Hematopoietic multipotent progenitor cell treated with erythropoietin and hydrocortisone succinate and interleukin-3 and kit ligand, for 15 days (in vitro differentiated cells): Measurements from ENCODE around the gene DCHS2.

ENCODE experiments used
- DNase-seq: peaks from one replicate; pipeline ENCODE4 v3.0.0-alpha.2; 2015; ENCODE audit warnings: low spot score

The DCHS2 gene

GRCh38 chr4:154450966-154451365, 40.6 kb downstream of the DCHS2 start:
- DNase-seq, result no peak

GRCh38 chr4:154444958-154445357, 46.6 kb downstream of the DCHS2 start:
- no peak for DNase-seq

DNA sequence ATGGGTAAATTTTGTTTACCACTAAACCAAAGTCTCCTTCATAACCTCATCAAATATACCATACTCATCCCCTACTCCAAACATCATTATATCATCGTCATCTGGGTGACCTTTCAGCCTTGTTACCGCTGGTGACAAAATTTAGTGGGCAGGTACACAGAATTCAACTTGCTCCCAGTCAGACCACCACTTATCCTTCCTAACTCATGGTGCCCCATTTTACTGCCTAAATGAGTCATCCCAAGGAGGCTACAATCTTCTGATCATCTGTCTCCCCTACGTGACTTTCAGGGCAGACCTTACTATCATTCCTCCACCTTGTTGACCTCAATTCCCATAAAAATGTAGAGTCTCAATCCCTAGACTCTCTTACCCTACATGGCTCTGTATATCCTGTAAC, 49.6 kb downstream of the DCHS2 start:
- DNase-seq, result no peak

DNA sequence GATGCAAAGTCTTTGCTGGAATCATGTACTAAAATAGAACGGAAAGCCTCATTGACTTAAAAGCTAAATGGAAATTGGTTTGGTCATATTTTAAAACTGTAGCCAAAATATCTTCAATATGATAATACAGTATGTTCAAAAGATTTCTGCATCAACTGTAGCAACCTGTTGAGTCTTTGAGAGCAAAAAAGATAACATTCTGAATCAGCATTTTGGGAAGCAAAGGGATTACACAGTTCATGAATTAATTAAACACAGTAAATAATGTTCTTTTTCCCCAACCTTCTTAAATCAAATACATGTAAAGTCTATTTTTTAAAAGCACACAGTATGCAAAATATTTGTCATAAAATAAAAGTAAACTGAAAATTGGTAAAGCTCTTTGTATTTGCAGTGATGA, 50.5 kb downstream of the DCHS2 start:
- DNase-seq, result no peak

DNA sequence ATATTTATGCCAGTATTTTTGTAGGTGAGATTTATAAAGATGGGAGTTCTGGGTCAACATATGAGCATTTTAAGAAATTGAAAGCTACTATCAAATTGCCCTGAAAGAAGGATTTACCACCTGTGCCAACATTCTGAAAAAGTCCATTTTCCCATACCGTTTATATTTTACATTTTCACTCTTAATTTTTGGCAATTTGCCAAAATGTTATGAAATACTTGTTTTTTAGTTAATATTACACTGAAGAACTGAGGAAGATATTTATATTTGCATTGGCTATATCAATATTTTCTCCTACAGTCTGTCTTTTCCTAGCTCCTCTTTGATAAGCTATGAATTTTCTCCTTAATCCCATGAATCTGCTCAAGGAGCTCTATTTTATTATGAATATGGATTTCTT, 52.4 kb downstream of the DCHS2 start:
- no peak for DNase-seq

DNA sequence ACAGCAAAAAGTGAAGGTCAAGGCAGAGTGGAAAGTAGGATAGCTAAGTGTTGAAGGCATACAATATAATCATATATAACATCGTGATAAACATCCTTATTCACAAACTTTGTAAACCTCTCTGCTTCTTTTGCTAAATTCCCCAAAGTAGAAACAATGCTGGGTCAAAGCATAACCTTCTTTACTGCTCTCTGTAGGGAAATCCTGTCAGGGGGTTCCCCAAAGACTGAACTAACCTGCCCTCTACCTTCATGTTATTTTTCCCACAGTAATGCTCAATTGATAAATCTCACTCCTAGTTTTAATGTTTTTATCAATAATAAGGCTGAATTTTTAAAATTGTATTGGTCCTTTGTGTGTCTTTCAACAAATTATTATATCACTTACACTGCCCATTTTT, 55.7 kb downstream of the DCHS2 start:
- no peak for DNase-seq

DNA sequence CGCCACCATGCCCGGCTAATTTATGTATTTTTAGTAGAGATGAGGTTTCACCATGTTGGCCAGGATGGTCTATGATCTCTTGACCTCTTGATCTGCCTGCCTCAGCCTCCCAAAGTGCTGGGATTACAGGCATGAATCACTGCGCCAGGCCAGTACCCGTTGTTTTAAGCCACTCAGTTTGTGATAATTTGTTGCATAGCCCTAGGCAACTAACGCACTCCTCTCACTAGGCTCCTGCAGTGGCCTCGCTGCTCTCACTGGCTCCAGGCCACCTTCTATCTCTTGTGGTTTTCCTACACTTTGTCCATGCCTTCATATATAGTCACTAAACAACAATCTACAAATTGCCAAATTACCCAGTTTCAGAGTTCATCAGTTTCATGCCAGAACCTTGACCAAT, 58.1 kb downstream of the DCHS2 start:
- DNase-seq, result no peak

DNA sequence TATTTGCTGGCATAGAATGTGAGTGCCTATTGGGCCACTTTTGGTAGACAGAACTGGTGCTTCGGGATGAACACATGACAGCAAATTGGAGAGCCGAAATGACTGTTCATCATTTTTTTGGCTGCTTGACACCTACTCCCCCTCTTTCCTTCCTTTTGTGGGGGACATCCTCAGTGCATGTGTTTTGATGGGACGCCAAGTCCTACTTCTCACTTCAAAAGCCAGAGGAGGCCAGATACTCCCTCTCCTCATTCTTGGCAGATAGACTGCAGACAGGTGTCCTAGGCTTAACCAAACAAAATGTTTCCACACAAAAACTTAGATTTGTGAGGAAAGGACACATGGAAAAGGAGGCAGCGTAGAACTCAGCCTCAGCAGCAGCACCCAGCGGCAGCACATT, 62.4 kb downstream of the DCHS2 start:
- DNase-seq, result no peak

DNA sequence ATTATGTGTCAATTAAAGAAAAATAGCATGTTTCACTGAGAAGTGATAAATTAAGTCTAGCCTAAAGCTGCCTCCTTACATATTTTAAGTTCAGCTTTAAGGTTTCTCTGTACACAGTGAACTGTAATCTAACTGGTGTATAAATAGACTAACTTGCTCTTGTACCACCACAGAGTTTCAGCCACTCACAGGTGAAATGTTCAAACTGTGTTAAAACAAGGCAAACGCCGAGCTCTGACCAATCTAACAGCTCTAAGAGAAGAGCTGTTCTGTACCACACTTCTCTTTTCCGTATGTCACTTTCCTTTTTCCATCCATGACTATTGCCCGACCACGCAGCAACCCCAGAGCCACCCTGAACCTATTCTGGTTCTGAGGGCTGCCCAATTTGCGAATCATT, 64.5 kb downstream of the DCHS2 start:
- no peak for DNase-seq

DNA sequence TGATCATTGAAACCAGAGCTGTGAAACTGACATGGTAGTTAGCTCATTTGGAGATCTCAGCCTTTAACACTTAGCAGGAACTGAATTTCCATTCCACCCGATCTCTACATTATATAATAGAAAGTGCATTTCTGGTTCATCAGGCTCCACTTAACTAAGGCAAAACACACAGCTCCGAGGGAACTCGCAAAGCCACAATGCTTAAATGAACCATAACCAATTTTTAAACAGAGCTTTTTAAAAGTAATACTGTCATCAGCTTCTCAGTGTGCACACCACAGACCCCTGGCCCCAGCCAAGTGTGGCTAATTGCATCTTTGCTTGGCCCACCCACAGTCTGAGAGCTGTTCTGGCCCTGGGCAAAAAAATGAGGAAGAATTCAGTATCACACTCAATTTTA, 66.1 kb downstream of the DCHS2 start:
- DNase-seq, result no peak

- no peak for DNase-seq
Observed at GRCh38 chr4:154424810-154425484, 66.7 kb downstream of the DCHS2 start.

GRCh38 chr4:154422152-154422551, 69.4 kb downstream of the DCHS2 start:
- no peak for DNase-seq

- DNase-seq, result no peak
Observed at GRCh38 chr4:154421618-154422017, 70.0 kb downstream of the DCHS2 start.

DNA sequence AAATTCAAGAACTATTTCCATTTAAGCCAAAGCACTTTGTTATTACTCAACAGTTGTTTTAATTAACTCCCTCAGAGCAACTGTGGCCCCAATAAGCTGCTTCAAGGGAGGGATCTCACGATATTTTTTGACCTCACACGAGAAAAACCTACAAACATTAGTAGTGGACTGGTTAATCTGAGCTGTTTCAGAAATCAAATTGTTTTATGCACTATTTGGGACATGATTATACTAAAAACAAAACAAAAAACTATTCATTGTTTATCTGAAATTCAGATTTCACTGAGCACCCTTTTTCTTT, 74.3 kb downstream of the DCHS2 start:
- no peak for DNase-seq

- DNase-seq, result no peak
Observed at GRCh38 chr4:154416190-154416547, 75.4 kb downstream of the DCHS2 start.

GRCh38 chr4:154415313-154415712, 76.3 kb downstream of the DCHS2 start:
- no peak for DNase-seq

- DNase-seq, result no peak
Observed at GRCh38 chr4:154414796-154415195, 76.8 kb downstream of the DCHS2 start.

- no peak for DNase-seq
Observed at GRCh38 chr4:154414371-154414770, 77.2 kb downstream of the DCHS2 start.

GRCh38 chr4:154407443-154407842, 84.2 kb downstream of the DCHS2 start:
- no peak for DNase-seq

DNA sequence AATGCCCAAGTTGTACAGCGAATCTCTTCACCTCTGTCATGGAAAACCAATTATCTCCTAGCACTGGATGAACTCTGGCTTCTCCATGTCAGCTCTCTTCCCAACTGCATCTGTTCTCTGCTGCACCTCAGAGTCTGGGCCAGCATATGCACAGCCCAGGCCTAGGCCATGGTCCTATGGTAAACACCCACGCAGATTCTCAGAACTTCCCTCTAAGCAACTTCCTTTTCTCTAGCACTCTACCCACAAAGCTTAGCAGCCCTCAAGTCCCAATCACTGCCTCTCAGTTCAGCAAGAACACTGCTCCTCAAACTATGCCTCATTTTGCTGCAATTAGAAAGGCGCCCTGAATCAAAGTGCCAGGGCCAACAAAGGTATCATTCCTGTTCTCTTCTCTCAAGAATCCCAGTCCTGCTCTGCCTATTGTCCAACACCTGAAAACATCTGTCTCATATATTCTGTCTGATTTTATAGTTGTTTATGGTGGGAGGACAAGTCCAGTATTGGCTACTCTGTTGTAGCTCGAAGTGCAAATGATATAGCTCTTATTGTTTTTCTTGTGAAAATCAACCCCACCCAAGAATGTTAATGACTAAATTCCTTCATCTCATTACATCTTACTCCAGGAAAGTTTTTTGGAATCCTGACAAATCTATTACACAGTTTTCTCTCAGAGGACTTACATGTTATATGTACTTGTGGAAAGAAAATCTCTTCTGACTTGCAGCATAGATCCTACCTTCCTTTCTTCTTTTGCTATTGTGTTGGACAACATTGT, 85.4 kb downstream of the DCHS2 start:
- no peak for DNase-seq

- no peak for DNase-seq
Observed at GRCh38 chr4:154399259-154399974, 92.2 kb downstream of the DCHS2 start.

DNA sequence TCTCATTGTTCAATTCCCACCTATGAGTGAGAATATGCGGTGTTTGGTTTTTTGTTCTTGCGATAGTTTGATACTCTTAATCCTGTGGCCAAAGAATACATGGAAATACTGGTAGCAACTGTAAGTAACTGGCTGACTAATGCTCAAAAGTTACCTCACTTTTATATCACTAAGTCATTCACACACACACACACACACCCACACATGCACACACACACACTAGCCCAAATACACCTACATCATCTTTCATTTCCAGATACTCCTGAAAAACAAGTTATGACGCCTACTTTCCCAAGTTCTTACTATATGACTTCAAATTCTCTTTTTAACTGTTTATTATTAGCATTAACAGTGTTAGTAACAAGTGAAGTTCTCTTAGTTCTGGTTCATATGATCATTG, 101.3 kb downstream of the DCHS2 start:
- DNase-seq, result no peak

GRCh38 chr4:154389148-154389547, 102.5 kb downstream of the DCHS2 start:
- DNase-seq, result no peak

- no peak for DNase-seq
Observed at GRCh38 chr4:154384012-154384411, 107.6 kb downstream of the DCHS2 start.
